ENCODE results near the gene FOXO1.

Gene FOXO1

DNA sequence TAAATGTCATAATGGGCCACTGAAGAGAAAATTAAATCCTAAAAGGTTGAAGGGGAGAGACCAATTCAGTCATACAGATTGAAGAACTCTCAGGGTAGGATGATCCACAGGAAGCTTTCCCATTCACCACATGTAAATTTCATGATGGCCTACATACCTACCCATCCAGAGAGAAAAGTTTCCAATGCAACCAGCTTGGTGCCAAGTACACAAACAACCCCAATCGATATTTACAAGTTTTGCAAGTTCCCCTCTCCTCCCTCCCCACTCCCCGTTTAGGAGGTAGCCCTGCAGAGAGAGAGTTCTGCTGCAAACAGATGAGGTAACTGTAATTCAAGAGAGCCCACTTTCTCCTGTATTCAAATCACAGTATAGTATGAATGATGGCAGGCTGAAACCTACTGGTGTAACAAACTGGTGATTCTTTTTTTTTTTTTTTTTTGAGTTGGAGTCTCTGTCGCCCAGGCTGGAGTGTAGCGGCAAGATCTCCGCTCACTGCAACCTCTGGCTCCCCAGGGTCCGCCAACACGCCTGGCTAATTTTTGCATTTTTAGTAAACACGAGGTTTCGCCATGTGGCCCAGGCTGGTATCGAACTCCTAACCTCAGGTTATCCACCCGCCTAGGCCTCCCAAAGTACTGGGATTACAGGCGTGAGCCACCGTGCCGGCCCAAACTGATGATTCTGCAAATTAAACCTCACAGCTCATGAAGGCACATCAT, 14.4 kb downstream of the FOXO1 start:
- DNase-seq (ENCODE audit: low read depth), result no peak
- no peak overlapping the region for H3K4me3 ChIP-seq (replicated peaks; ENCODE audit: low read depth, low read length)
- TF ChIP-seq, protein P1, sequence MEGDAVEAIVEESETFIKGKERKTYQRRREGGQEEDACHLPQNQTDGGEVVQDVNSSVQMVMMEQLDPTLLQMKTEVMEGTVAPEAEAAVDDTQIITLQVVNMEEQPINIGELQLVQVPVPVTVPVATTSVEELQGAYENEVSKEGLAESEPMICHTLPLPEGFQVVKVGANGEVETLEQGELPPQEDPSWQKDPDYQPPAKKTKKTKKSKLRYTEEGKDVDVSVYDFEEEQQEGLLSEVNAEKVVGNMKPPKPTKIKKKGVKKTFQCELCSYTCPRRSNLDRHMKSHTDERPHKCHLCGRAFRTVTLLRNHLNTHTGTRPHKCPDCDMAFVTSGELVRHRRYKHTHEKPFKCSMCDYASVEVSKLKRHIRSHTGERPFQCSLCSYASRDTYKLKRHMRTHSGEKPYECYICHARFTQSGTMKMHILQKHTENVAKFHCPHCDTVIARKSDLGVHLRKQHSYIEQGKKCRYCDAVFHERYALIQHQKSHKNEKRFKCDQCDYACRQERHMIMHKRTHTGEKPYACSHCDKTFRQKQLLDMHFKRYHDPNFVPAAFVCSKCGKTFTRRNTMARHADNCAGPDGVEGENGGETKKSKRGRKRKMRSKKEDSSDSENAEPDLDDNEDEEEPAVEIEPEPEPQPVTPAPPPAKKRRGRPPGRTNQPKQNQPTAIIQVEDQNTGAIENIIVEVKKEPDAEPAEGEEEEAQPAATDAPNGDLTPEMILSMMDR (IDR thresholded peaks at IDR 0.05; ENCODE audit: low read length, missing control alignments), result no peak

DNA sequence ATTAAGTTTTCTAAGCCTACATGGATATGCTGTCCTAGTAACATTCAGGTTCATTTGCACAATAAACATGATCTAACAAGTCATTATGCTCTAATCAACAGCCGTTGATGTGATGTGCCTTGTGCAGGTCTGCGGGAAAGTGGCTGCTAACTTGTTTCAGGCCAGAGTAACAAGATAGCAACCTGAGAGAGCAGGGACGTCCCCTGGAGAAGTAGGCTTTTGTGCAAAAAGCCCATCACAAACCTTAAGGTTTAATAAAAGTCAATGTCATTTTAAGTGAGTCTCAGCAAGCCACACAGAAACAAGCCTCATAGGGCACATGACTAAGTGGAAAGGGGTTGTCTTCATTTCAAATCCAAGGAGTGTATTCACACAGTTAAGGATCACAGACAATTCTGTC, 17.6 kb downstream of the FOXO1 start:
- TF ChIP-seq, protein P1 (IDR thresholded peaks at IDR 0.05; ENCODE audit: low read length, missing control alignments), result no peak
- DNase-seq (ENCODE audit: low read depth), result no peak
- no peak overlapping the region for H3K4me3 ChIP-seq (replicated peaks; ENCODE audit: low read depth, low read length)

DNA sequence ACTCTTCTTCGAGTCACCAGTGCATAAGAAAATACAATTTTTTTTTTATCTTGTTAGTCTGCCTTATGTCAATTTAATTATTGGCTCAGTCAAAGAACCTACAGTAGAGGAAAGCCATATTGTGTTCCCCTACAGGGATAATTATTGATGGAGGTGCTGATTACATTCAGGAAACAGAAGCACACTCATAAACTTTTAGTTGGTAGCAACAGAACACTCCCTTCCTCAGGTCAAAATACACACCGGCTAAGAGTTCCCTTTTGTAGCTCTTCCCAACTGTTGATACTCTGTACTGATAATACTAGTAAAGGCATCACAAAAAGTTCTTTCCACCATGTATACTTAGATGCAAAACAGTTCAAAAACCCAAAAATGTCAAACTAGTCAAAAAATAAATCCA, 18.4 kb downstream of the FOXO1 start:
- H3K4me3 ChIP-seq (replicated peaks; ENCODE audit: low read depth, low read length), result no peak overlapping the region
- no peak for DNase-seq (ENCODE audit: low read depth)
- TF ChIP-seq, protein P1 (IDR thresholded peaks at IDR 0.05; ENCODE audit: low read length, missing control alignments), result no peak

DNA sequence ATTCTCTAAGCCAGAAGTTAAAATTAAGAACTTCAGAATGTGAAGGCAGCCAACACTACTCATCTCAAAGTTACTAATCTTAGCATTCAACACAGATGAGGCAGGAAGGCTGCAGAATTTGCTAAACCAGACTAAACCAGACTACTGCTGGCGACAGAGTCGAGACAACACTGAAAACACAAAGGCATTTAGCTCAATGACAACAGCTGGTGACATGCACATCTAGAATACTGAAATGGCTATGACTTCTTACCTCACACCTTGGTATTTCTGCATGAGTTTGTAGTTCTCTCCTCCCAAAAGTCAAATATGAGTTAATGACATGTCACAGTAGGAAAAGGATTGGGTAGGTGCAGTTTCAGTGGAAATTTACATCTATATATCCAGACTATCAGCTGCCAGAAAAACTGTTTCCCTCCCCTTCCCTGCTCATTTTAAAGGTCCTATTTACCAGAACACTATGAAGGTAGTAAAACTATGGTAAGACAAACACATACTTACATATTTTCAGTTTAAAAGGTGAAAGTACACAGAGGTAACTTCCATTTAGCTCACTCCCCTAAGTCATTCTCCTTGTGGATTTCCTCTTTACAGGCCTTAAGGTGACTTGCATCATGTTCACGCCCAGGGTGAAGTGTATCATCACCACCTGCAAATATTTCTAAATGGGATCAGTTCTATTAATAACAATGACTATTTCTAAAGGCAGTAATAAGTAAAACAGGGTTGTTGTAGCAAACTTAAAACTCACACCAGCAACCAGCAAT, 21.4 kb downstream of the FOXO1 start:
- H3K4me3 ChIP-seq (replicated peaks; ENCODE audit: low read depth, low read length), result no peak overlapping the region
- TF ChIP-seq, protein P1 (IDR thresholded peaks at IDR 0.05; ENCODE audit: low read length, missing control alignments), result no peak
- no peak for DNase-seq (ENCODE audit: low read depth)

DNA sequence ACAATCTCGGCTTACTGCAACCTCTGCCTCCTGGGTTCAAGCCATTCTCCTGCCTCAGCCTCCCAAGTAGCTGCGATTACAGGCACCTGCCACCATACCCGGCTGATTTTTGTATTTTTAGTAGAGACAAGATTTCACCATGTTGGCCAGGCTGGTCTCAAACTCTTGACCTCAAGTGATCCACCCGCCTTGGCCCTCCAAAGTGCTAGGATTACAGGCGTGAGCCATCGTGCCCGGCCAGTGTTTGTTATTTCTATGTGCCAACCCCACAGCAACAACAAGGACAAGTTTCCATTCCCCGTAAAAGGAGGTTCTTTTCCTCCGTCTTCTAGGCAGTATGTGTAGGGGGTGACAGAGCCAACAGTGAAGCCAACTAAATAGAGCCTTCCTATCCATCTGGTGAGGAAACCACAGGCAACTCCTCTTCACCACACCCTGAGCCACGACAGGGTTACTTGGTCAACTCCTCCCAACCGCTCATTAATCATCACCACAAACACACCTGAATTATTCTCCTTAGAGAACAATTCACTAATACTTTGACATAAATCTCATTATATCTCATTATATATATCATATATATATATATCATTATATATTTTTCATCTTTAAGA, 25.5 kb downstream of the FOXO1 start:
- TF ChIP-seq, protein P1 (IDR thresholded peaks at IDR 0.05; ENCODE audit: low read length, missing control alignments), result no peak
- H3K4me3 ChIP-seq (replicated peaks; ENCODE audit: low read depth, low read length), result no peak overlapping the region
- DNase-seq (ENCODE audit: low read depth), result no peak

DNA sequence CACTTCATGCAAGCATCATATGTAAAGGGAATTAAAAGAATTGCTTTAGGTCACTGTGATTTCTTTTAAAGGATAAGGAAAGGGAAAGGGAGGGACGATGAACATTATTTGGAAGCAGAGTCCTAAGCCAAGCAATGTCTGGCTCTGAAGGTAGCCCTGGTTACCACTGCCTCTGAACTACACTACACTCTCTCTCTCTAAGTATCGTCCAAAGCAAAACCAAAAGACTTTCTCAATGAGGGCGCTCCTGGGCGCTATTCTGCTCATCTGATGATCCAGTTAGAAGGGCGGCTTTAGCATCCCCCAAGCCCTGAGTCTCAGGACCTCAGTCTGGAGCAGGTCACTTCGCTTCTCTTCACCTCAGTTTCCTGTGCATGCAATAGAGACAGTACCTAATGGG, 26.2 kb downstream of the FOXO1 start:
- no peak for DNase-seq (ENCODE audit: low read depth)
- TF ChIP-seq, protein P1 (IDR thresholded peaks at IDR 0.05; ENCODE audit: low read length, missing control alignments), result no peak
- no peak overlapping the region for H3K4me3 ChIP-seq (replicated peaks; ENCODE audit: low read depth, low read length)
